Measurements from ENCODE around the gene CERT1. TPM values are rescaled to one million over a fixed set of nuclear protein-coding genes. Genes with fewer than 3 reads are reported as not detected.

Gene CERT1
- total RNA-seq, 2 donors from 2014 or later, result 32.3 to 35.5 TPM

GRCh38 chr5:75435096-75435495 is 76.3 kb downstream of the CERT1 start:
- H3K27ac ChIP-seq, result no peak overlapping the region
- DNase-seq (ENCODE audit: low spot score), result no peak
- intact Hi-C loops (cut with DNase I), result no loop called here
- no peak overlapping the region for H3K4me3 ChIP-seq
- TF ChIP-seq POLR2AphosphoS5 (IDR thresholded peaks at IDR 0.05), result no peak
- no peak for TF ChIP-seq CTCF (IDR thresholded peaks at IDR 0.05)
- no peak for TF ChIP-seq POLR2A (IDR thresholded peaks at IDR 0.05)
- H3K36me3 ChIP-seq, result no peaks in the 10 kb centered on the region
- H3K27me3 ChIP-seq (replicated peaks; ENCODE audit: insufficient read depth), result no peaks in the 10 kb centered on the region
- H3K9me3 ChIP-seq, result no peaks in the 10 kb centered on the region
- no peaks in the 10 kb centered on the region for H3K4me1 ChIP-seq (replicated peaks)

- intact Hi-C loops (cut with DNase I), result no loop called here
- no peak overlapping the region for H3K4me3 ChIP-seq
- no peaks in the 10 kb centered on the region for H3K9me3 ChIP-seq
- WGBS, result 94% methylated on average over 3 of the region's 3 CpGs
- no peak overlapping the region for H3K27ac ChIP-seq
- H3K36me3 ChIP-seq, result no peaks in the 10 kb centered on the region
- H3K27me3 ChIP-seq (replicated peaks; ENCODE audit: insufficient read depth), result no peaks in the 10 kb centered on the region
- no peak for DNase-seq (ENCODE audit: low spot score)
- no peaks in the 10 kb centered on the region for H3K4me1 ChIP-seq (replicated peaks)
- TF ChIP-seq POLR2A (IDR thresholded peaks at IDR 0.05) (no peak), POLR2AphosphoS5 (IDR thresholded peaks at IDR 0.05) (no peak), CTCF (IDR thresholded peaks at IDR 0.05) (no peak)
Observed at GRCh38 chr5:75433814-75434506, 77.5 kb downstream of the CERT1 start.

- TF ChIP-seq POLR2AphosphoS5 (IDR thresholded peaks at IDR 0.05) (no peak), POLR2A (IDR thresholded peaks at IDR 0.05) (no peak), CTCF (IDR thresholded peaks at IDR 0.05) (no peak)
- Histone ChIP-seq H3K4me3 (no peak overlapping the region), H3K4me1 (replicated peaks) (no peaks in the 10 kb centered on the region), H3K27me3 (replicated peaks; ENCODE audit: insufficient read depth) (no peaks in the 10 kb centered on the region), H3K36me3 (no peaks in the 10 kb centered on the region), H3K9me3 (no peaks in the 10 kb centered on the region), H3K27ac (no peak overlapping the region)
- DNase-seq (ENCODE audit: low spot score), result no peak
- intact Hi-C loops (cut with DNase I), result no loop called here
- 96% methylated on average over 1 of the region's 1 CpG for WGBS
Observed at GRCh38 chr5:75414241-75414640, 97.2 kb downstream of the CERT1 start.

- Histone ChIP-seq H3K27ac (no peak overlapping the region), H3K4me3 (no peak overlapping the region), H3K9me3 (no peaks in the 10 kb centered on the region), H3K36me3 (no peaks in the 10 kb centered on the region), H3K4me1 (replicated peaks) (no peaks in the 10 kb centered on the region), H3K27me3 (replicated peaks; ENCODE audit: insufficient read depth) (no peaks in the 10 kb centered on the region)
- intact Hi-C loops (cut with DNase I), result no loop called here
- 89% methylated on average over 4 of the region's 4 CpGs for WGBS
- DNase-seq (ENCODE audit: low spot score), result no peak
- TF ChIP-seq CTCF (IDR thresholded peaks at IDR 0.05) (no peak), POLR2AphosphoS5 (IDR thresholded peaks at IDR 0.05) (no peak), POLR2A (IDR thresholded peaks at IDR 0.05) (no peak)
Observed at GRCh38 chr5:75412111-75412990, 99.1 kb downstream of the CERT1 start.

All from prostate gland (tissue), 2 donors.